GM10266 (cell line): ENCODE data around the gene UBXN10.

Experiments
- DNase-seq: peaks from one replicate; pipeline ENCODE4 v3.0.0; 2012; ENCODE audit errors: extremely low spot score
- CTCF ChIP-seq: IDR thresholded peaks from 2 replicates; pipeline ENCODE4 v1.5.1; 2012; ENCODE audit warnings: mild to moderate bottlenecking, low read depth; ENCODE audit not compliant: control insufficient read depth, insufficient read depth; ENCODE audit errors: missing control alignments

UBXN10 gene

DNA sequence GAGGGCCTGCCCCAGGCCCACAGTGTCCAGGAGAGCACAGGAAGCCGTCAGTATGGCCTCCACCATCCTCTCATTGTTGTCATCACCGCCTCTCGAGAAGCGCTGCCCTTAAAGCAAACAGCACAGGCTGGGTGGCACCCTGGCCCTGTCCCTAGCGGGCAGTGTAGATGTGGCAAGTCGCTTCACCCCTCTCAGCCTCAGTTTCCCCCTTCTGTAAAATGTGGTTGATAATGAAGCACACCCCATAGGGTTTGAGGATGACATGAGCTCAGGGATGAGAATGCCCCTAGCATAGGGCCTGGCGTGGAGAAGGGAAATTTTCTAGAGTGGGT is 33.3 kb upstream of the UBXN10 start:
- no peak for DNase-seq
- TF ChIP-seq CTCF = no peak

- TF ChIP-seq CTCF = no peak
- DNase-seq = no peak
Measured at GRCh38 chr1:20153000-20153418, 32.9 kb upstream of the UBXN10 start.

DNA sequence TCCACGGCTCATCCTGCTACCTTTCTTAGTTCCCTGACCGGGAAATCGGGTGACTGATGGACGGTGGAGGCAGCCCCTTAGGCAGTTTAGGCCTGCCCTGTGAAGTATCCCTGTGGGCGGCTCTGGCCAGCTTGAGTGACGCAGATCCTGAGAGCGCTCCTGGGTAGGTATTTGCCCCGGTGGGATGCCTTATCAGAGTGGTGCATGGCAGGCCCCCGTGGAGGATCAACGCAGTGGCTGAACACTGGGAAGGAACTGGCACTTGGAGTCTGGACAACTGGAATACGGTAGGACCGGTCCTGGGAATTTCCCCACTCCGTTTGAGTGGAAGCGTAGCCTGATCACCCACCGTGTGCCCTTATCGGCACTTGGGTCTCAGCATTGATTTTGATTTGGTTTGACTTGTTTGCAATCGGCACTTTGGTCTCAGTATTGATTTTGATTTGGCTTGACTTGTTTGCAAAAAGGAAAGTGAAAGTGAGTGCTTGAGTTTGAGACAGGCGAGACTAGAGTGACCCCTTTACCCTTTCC is 31.5 kb upstream of the UBXN10 start:
- DNase-seq = no peak
- no peak for TF ChIP-seq CTCF

DNA sequence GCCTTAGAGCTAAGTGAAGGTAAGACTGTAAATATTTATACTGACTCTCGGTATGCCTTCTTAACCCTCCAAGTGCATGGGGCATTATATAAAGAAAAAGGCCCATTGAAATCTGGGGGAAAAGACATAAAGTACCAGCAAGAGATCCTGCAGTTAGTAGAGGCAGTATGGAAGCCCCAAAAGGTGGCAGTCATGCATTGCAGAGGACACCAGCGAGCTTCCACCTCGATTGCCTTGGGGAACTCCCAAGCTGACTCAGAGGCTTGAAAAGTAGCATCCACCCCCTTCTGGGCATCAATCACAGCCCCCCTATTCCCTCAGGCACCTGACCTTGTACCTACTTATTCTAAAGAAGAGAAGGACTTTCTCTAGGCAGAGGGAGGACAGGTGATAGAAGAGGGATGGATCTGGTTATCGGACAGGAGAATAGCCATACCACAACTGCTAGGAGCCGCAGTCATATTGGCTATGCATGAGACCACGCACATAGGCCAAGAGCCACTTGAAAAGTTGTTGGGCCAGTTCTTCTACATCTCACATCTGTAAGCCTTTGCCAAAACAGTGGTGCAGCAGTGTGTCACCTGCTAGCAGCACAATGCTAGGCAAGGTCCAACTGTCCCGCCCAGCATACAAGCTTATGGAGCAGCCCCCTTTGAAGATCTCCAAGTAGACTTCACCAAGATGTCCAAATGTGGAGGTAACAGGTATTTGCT is 27.4 kb upstream of the UBXN10 start:
- TF ChIP-seq CTCF = peak; percentile 17
- DNase-seq = no peak

GRCh38 chr1:20160034-20160433 is 25.9 kb upstream of the UBXN10 start:
- no peak for TF ChIP-seq CTCF
- DNase-seq = no peak

GRCh38 chr1:20164694-20165202 is 21.1 kb upstream of the UBXN10 start:
- no peak for DNase-seq
- TF ChIP-seq CTCF = no peak

GRCh38 chr1:20165522-20165951 is 20.4 kb upstream of the UBXN10 start:
- no peak for TF ChIP-seq CTCF
- DNase-seq = no peak
